Measurements from ENCODE around the gene ZMYND11.

The ZMYND11 gene

GRCh38 chr10:135132-135600, at the start of gene ZMYND11:
Gene ZMYND11, plus strand, starts transcription at chr10:135455. Its CDS starts 44,558 bp downstream, at chr10:180013.
- peak; percentile 46 for DNase-seq

DNA sequence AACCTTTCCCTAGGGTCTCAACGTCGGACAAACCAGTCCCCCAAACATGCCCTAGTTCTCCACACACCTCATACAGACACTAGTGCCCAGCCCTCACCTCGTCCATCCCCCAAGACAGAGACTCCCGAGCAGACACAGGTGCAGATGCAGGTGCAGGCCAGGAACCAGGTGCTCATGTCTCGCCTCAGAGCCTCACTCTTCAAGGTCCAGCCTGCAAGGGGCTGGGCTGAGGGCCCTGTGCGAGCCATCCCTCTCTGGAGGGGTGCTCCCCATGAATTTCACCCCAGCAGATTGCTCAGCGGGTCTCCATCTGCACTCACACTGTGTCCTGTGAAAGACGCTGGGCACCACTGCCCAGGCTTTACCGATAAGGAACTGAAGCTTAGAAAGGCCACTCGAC, 49.2 kb upstream of the ZMYND11 start:
- DNase-seq: no peak

DNA sequence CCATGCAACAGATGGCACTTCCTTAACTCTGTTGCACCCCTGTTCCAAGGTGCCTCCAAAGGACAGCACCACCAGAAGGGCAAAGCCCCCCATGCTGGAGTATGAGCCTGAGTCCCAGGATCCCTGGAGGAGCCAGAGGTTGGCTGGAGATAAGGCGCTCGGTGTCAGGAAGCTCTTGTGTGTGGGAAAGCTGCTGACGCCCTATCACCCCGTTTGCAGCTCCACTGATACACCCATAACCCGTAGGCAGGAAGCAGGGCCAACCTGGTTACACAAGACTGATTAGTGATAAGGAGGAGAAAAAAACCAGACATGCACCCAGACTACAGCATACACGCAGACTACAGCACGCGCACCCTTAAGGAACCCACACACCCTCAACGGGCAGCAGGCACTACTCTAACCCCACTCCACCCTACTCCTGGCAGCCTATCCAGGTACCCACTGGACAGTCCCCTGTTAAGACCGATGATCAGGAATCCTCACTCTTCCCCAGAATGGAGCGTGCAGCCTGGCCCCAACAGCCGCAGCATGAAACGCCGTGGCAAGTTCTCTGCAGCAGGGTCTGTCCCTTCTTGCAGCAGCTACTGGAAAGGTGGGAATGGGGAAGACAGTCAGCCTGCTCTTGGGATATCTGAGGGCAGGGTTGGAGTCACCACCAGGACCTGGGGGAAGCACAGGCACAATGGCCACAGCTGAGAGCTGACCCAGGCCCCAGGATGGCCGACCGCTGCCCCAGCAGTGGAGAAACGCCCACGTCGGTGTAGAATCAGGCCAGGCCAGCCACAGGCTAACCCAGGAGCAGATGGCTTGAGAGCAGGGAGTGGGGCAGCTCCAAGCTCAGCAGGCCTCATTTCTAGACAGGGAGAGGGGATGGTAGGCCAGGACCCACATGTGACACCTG, 47.8 kb upstream of the ZMYND11 start:
- no peak for DNase-seq

- DNase-seq: no peak
Observed at GRCh38 chr10:88253-88652, 47.0 kb upstream of the ZMYND11 start.

DNA sequence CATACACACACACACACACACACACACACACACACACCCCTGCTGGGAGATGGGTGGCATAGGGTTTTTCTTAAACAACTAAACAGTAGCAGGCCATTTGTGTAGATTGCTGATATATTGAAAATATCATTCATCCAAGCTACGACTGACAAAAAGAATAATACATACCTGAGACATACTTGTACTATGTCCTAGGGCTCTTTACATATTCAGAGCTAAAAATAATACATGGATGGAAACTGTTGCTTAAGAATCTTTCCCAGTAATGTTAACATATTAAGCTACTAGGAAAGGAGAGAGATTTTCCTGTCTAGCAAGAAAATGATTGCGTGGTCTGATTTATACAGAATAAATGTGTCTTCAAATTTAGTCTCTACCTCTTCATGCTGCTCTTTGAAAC, 46.0 kb upstream of the ZMYND11 start:
- DNase-seq: no peak

GRCh38 chr10:90161-90560, 45.1 kb upstream of the ZMYND11 start:
- no peak for DNase-seq

DNA sequence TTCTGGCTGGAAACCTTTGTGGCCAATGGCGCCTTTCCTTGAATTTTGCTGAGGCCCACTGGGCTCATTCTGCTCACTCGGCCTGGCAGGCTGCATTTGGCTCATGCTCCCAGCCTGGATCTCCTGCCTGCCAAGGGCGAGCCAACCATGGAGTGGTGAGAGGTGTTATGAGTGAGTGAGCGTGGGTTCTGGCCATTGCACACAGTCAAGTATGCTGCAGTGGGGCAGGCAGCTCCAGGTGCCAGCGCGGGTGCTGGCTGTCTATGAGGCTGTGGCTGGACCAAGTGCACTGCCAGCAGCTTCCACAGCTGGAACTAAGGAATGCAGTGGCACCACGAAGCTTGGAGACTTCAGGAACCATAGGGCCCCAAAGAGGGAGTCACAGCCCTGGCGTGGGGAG, 43.9 kb upstream of the ZMYND11 start:
- no peak for DNase-seq

DNA sequence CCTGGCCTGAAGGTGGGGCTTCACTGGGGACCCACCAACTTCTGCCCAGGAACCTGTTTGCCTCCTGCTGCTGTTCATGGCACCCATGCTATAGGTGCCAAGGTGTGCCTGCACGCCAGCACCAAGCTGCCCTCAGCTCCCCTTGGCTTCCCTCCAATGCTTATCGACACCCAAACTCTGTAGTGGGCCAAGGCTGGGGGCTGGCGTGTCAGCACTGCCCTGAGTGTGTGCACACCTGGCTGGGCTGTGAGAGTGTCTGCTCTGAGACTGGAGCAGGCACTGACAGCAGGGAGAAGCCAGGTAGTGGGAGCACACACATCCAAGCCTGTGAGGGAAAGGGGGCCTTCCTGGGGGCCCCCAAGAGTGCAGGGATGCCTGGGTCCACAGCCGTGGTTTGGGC, 43.1 kb upstream of the ZMYND11 start:
- DNase-seq: no peak

- no peak for DNase-seq
Observed at GRCh38 chr10:92846-93245, 42.4 kb upstream of the ZMYND11 start.

- no peak for DNase-seq
Observed at GRCh38 chr10:94613-95012, 40.6 kb upstream of the ZMYND11 start.

DNA sequence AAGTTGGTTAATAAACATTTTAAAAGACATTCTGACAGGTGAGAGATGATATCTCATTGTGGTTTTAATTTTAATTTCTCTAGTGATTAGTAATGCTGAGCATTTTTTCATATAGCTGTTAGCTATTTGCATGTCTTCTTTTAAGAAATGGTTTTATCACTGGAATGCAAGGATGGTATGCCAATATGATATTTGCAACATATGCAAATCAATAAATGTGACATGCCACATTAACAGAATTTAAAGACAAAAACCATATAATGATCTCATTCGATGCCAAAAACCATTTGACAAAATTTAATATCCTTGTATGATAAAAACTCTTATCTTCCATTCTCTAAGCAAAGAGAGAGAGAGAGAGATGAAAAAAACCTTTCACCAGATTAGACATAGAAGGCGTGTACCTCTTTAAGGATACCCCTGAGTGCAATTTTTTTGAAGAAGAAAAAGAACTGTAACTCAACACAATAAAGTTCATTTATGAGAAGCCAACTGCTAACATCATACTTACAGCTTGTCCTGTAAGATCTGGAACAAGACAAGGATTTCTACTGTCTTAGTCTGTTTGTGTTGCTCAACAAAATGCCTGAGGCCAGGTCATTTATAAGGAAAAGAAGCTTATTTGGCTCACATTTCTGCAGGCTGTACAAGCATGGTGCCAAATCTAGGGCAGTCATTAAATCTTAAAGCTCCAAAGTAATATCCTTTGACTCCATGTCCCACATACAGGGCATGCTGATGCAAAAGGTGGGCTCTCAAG, 39.7 kb upstream of the ZMYND11 start:
- no peak for DNase-seq

GRCh38 chr10:96466-96865, 38.8 kb upstream of the ZMYND11 start:
- DNase-seq: no peak

- no peak for DNase-seq
Observed at GRCh38 chr10:104416-104815, 30.8 kb upstream of the ZMYND11 start.

- DNase-seq: no peak
Observed at GRCh38 chr10:104862-105565, 30.2 kb upstream of the ZMYND11 start.

DNA sequence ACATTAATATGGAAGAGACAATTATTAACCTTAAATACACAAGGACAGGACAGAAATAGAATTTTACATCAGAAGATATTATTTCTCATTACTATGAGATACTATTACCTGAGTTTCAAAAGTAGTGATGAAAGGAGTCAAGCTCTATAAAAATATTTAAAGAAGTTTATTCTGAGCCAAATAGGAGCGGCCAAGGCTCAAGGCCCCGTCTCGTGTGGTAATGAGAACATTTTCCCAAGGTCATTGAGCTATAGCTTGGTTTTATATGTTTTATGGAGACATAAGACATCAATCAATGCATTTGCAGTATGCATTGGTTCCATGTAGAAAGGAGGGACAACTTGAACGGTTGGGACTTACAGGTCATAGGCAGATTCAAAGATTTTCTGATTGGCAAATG, 29.4 kb upstream of the ZMYND11 start:
- DNase-seq: no peak

DNA sequence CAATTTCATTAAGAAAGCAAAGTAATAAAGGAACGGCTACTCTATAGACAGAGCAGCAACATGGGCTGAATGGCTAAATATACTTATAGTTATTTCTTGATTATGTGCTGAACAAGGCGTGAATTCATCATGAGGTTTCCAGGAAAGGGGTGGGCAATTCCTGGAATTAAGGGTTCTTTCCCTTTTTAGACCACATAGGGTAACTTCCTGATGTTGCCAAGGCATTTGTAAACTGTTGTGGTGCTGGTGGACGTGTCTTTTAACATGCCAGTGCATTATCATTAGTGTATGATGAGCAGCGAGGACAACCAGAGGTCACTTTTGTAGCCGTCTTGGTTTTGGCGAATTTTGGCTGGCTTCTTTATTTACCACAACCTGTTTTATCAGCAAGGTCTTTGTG, 28.5 kb upstream of the ZMYND11 start:
- no peak for DNase-seq

DNA sequence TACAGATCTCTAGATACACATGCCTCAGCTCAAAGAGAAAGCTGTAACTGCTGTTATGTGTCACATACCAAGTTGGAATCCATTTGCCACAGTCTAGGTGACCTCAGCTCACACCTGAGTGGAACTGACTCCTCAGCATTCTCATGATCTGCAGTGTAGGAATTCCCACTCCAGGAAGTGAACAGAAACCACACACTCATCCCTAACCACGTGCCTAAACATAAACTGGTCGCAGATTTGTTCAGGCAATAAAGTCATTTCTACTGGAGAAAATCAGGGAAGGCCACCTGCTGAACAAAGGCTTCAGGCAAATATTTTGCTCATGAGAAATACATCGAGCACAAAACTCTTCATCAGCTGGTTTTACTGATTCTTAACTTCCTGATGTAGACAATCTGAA, 23.0 kb upstream of the ZMYND11 start:
- no peak for DNase-seq

DNA sequence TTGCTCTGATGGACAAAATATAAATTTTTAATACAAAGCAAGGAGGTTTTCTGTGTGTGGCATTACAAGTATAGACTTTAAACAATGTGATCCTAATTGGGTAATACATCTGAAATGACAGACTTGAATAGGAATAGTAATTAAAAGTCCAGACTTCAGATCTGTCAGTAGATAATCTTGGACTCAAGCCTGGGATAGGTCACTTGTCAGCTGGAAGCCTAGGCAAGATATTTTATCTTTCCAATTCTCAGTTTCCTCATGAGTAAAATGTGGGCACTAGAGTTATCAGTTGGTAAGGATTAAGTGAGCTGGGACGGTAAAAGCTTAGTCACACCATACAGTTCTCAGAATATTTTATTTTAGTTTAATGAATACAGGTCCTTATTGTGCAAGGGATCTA, 10.4 kb upstream of the ZMYND11 start:
- no peak for DNase-seq

GRCh38 chr10:127612-128432, 7.4 kb upstream of the ZMYND11 start:
- peak; percentile 16 for DNase-seq

DNA sequence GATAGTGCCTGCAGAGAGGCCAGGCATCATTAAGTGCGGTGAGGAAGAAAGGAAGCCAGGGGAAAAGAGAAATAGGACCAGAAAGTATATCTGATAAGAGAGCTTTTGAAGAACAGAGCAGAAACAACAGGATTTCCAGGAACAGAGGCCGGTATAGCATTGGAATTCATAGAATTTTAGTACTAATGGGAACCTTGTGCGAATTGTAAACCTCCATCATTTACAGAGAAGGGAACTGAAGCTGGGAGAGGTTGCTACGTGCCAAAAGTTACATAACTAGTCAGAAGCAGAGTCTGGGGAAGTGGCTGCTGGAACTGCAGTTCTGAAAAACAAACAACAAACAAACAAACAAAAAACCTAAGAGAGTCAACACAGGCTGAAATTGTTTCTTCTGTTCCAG, 5.4 kb upstream of the ZMYND11 start:
- DNase-seq: no peak

GRCh38 chr10:132946-133898, 2.0 kb upstream of the ZMYND11 start:
- DNase-seq: no peak
